ENCODE measurements around the gene DAB2IP.
A peak's percentile ranks its signal among the peaks of the same experiment; 100 is the strongest.

The DAB2IP gene

DNA sequence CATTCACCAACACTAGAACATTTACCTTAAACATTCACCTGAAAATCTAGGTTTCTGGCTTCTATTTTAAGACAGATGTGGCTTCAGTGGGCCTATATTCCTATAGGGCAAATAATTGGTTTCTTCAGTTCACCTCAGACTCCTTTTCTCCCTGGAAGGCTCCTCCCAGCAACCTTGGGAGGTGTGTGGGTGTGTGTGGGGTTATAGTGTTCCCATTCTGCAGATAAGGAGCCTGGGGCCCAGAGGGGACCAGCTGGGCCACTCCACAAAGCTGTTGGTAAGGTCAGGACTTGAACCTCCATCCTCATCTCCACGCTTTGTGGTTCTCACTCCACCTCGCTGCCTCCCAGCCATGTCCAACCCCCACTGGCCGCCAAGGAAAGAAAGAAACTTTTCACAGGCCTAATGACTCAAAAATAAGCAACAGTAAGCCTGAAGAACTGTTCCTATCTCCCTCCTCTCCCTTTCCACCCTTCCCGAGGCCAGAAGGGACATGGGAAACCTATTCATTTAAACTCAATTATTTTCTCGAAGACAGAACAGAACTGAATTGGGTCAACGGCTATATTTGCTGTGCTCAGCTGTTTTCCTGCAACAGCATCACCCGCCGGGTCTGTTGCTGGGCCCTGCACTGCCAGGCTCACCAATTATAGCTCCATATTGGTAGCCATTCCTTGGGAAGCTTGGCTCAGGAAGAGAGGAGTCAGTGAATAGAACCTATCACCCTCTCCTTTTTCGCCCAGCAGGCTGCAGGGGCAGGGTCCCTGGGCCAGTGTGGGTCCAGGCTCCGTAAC lies 78.5 kb downstream of the DAB2IP start:
- H3K9me3 ChIP-seq, result no peaks in the 10 kb centered on the region
- peaks cover 77% of the 10 kb centered on the region for H3K4me1 ChIP-seq
- no peak overlapping the region for H3K4me3 ChIP-seq
- TF ChIP-seq Cebpa-rat (IDR thresholded peaks at IDR 0.05), result no peak
- H3K27me3 ChIP-seq, result no peaks in the 10 kb centered on the region
- no peak overlapping the region for H3K27ac ChIP-seq
- H3K9ac ChIP-seq, result no peak overlapping the region
- peaks cover 98% of the 10 kb centered on the region for H4K20me1 ChIP-seq
- H3K4me2 ChIP-seq, result peak overlapping the region; percentile 49
- 0 out of 2 replicates have a peak, but pooled peaks cover 4% of the 10 kb centered on the region for H3K36me3 ChIP-seq

DNA sequence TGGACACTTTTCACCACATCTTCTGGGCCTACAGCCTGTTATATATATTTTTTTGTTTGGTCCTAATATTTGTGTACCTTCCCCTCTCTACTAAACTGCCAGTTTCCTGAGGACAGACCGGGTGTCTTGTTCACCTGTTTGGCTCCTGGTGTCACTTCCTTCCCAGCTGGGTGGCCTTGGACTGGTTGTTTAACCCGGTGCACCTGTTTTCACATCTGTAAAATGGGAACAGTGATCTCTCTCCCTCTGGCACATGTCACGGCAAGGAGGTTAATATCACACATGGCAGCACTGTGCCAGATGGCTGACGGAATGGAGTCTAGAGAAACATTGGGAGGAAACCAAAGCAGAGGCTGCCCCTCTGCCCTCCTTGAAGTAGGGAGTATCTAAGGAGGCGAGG lies 79.7 kb downstream of the DAB2IP start:
- Histone ChIP-seq H3K4me3 (no peak overlapping the region), H3K36me3 (0 out of 2 replicates have a peak, but pooled peaks cover 4% of the 10 kb centered on the region), H3K27me3 (no peaks in the 10 kb centered on the region), H4K20me1 (peaks cover 98% of the 10 kb centered on the region), H3K9me3 (no peaks in the 10 kb centered on the region), H3K4me1 (peaks cover 88% of the 10 kb centered on the region), H3K27ac (no peak overlapping the region), H3K4me2 (peak overlapping the region; percentile 49; the same call in 1 of the 2 replicates), H3K9ac (no peak overlapping the region)
- TF ChIP-seq Cebpa-rat (IDR thresholded peaks at IDR 0.05), result no peak

DNA sequence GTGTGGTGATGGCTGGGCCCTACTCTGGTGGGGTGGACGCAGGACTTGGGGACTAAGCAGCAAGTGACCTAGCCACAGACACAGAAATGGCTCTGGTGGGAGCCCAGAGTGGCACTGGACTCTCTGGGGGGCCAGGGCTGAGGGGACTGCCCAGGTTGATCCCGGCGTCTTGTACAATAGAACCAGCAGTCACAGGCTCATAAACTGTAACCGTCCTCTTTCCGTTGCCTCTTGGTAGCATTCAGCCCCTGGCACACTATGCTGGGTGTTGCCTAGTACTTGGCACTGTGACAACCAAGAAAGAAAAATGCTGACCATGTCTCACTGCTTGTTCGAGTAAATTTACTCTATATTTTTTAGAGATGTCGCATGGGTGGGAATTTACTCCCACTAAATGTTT lies 80.5 kb downstream of the DAB2IP start:
- Histone ChIP-seq H3K4me1 (peaks cover 88% of the 10 kb centered on the region), H3K27me3 (no peaks in the 10 kb centered on the region), H3K9me3 (no peaks in the 10 kb centered on the region), H4K20me1 (peaks cover 97% of the 10 kb centered on the region), H3K4me2 (peak overlapping the region; percentile 49), H3K36me3 (0 out of 2 replicates have a peak, but pooled peaks cover 4% of the 10 kb centered on the region), H3K4me3 (no peak overlapping the region), H3K9ac (0 out of 2 replicates have a peak overlapping the region, but pooled peaks have one; percentile 27), H3K27ac (peak overlapping the region; percentile 18)
- TF ChIP-seq Cebpa-rat (IDR thresholded peaks at IDR 0.05), result no peak

DNA sequence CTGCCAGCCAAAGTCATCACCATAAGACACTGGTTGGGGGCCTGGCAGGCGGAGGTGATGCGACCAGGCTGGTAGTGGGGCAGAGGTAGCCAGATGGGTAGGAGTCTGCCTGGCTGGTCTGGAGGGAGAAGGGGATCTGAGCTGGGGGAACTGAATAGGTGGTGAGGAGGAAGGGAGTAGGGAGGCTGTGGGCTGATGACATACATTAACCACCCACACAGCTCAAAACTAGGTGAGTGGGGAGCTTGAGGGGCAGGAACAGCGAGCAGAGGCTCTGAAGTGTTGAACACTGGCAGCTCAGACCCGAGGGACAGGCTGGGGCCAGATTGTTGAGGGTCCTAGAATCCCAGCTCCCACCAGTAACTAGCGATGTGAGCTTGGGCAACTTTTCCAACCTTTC lies 81.0 kb downstream of the DAB2IP start:
- peaks cover 97% of the 10 kb centered on the region for H4K20me1 ChIP-seq
- H3K27ac ChIP-seq, result no peak overlapping the region; the same call in 1 of the 2 replicates
- H3K9me3 ChIP-seq, result no peaks in the 10 kb centered on the region
- H3K36me3 ChIP-seq, result 0 out of 2 replicates have a peak, but pooled peaks cover 4% of the 10 kb centered on the region
- peak overlapping the region; percentile 49 for H3K4me2 ChIP-seq
- H3K4me3 ChIP-seq, result no peak overlapping the region
- H3K4me1 ChIP-seq, result peaks cover 88% of the 10 kb centered on the region
- H3K27me3 ChIP-seq, result no peaks in the 10 kb centered on the region
- 0 out of 2 replicates have a peak overlapping the region, but pooled peaks have one; percentile 27 for H3K9ac ChIP-seq
- TF ChIP-seq Cebpa-rat (IDR thresholded peaks at IDR 0.05), result no peak

DNA sequence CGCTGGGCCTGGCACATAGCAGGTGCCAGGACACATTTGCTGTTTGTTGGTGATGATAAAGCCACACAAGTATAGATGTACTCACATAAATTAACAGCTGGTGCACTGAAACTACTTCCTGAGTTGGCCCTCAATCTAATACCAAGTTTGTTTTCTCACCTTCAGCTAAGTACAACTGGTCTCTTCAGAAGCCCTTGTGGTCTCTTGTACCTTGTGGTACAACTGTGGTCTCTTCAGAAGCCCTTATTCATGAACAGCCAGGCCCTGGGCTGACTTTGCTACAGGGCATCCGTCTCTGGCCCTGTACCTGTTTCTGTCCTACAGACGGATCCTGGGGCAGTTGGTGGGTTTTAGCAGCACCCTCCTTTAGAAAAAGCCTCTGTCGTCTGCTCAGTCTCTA lies 81.5 kb downstream of the DAB2IP start:
- H3K27me3 ChIP-seq, result no peaks in the 10 kb centered on the region

DNA sequence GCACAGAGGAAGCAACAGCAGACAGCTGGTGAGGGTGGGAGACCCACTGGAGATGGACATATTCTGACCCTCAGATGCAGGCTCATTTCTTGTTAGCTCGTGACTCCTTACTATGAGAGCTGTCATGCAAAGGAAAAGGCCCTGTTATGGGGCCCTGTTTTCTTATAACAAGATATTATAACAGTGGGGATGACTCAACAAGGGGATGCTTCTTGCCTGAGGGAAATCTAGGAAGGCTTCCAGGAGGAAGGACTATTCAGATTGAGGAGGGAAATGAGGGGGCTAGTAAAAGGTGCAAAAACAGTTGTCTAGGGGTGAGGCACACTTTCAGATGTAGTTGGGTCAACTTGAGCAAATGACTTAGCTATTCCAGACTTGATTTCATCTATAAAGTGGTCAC lies 83.0 kb downstream of the DAB2IP start:
- Histone ChIP-seq H3K9ac (no peak overlapping the region), H4K20me1 (peaks cover 97% of the 10 kb centered on the region), H3K27ac (no peak overlapping the region), H3K27me3 (no peaks in the 10 kb centered on the region), H3K9me3 (no peaks in the 10 kb centered on the region), H3K4me3 (no peak overlapping the region), H3K4me1 (peaks cover 97% of the 10 kb centered on the region), H3K4me2 (peak overlapping the region; percentile 89; the same call in 1 of the 2 replicates), H3K36me3 (0 out of 2 replicates have a peak, but pooled peaks cover 4% of the 10 kb centered on the region)
- TF ChIP-seq Cebpa-rat (IDR thresholded peaks at IDR 0.05), result no peak

More for the DNA sequence above, 81.5 kb downstream of the DAB2IP start:
- Histone ChIP-seq H4K20me1 (peaks cover 97% of the 10 kb centered on the region), H3K36me3 (0 out of 2 replicates have a peak, but pooled peaks cover 4% of the 10 kb centered on the region), H3K4me3 (no peak overlapping the region), H3K9ac (0 out of 2 replicates have a peak overlapping the region, but pooled peaks have one; percentile 27), H3K4me1 (peaks cover 88% of the 10 kb centered on the region), H3K4me2 (peak overlapping the region; percentile 49; the same call in 1 of the 2 replicates), H3K9me3 (no peaks in the 10 kb centered on the region), H3K27ac (no peak overlapping the region)
- TF ChIP-seq Cebpa-rat (IDR thresholded peaks at IDR 0.05), result no peak

DNA sequence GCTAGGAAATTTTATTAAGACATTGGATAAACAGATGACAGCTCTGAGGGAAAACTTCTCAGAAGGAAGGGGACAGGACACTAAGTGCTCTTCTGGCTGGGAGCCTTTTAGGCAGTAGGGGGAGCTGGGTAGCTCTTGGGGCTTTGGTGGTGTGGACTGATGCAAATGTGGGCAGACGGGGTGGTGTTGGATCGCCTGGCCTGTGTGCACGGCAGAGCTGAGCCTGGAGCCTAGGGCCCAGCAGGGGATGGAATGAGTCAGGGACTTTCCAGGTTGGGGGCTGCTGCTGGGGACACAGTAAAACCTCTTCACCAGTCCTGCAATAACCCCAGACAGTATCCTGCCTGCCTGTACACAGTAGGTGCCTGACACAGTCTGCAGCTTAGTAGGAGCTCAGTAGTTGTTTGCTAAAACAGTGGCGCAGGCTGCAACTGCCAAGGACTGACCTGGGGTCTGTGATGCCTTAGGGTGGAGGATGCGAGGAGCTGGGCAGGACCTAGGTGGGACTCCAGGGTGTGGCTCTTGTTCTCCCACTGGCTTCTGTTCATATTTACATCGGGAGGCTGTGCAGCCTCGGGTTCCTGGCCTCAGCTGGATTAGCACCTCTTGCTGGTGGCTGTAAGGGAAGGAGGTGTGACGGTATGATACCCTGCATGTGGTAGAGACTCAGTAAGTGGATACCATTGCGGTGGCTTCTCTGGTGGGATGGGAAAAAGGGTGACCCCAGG lies 83.8 kb downstream of the DAB2IP start:
- Histone ChIP-seq H3K4me2 (peak overlapping the region; percentile 89), H3K27me3 (no peaks in the 10 kb centered on the region), H3K9ac (no peak overlapping the region), H3K36me3 (0 out of 2 replicates have a peak, but pooled peaks cover 4% of the 10 kb centered on the region), H3K27ac (0 out of 2 replicates have a peak overlapping the region, but pooled peaks have one; percentile 22), H3K4me3 (no peak overlapping the region), H3K9me3 (no peaks in the 10 kb centered on the region), H4K20me1 (peaks cover 97% of the 10 kb centered on the region), H3K4me1 (peaks cover 89% of the 10 kb centered on the region)
- no peak for TF ChIP-seq Cebpa-rat (IDR thresholded peaks at IDR 0.05)

DNA sequence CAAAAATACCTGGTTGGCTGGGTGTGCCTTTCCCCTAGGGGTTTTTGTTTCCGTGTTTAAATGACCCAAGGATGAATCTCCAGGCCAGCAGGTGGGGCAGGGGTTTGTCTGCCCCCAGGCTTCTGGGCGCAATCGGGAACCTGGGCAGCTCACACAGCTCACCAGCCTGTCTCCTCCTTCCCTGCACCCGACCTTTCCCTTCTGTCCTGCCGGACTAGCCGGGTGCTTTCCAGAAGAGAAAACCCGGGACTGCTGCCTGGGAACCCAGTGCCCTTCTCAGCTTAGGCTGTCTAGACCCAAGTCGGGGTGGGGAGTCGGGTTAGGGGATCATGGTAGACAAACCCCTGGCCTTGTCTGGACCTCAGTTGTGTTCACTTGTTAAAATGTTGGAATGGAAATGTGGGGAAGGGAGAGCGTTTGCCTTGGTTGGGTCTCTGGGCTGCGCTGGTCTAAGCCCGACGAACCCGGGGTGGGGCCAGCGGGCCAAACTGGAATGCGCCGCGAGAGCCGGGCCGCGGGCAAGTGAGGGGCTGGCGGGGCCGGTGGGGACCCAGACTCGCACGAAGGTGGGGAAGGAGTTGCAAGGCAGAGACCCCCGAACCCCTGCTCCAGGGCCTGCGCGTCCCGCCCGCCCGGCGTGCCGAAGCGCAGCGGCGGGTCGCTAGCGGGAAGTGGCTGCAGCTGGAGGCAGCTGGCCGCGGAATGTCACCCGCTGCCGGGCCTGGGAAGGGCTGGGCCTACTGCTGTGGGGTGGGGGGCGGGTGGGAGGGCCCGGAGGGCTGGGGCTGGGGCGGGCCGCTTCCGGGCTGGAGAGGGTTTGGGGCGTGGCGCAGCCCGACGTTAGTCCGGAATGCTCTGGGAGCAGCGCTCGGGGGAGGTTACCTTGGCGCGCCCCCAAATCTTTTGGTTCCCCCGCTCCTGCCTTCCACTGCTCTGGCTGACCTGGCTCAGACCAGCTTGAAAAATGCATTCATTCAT lies 84.6 kb downstream of the DAB2IP start:
- Histone ChIP-seq H4K20me1 (peaks cover 97% of the 10 kb centered on the region), H3K4me2 (peak overlapping the region; percentile 89), H3K4me1 (peaks cover 89% of the 10 kb centered on the region), H3K9me3 (no peaks in the 10 kb centered on the region), H3K9ac (no peak overlapping the region), H3K27me3 (no peaks in the 10 kb centered on the region), H3K27ac (0 out of 2 replicates have a peak overlapping the region, but pooled peaks have one; percentile 30), H3K36me3 (no peaks in the 10 kb centered on the region), H3K4me3 (peak overlapping the region; percentile 52)
- TF ChIP-seq Cebpa-rat (IDR thresholded peaks at IDR 0.05), result no peak

Measured in BLaER1 (cell line).